GM12878 (cell line): ENCODE measurements around the gene PRDX1. TPM values are rescaled to one million over a fixed set of nuclear protein-coding genes. Genes with fewer than 3 reads are reported as not detected.

Experiments
- ASH2L ChIP-seq: fragments of 300-600, 200-600 bp; sonication (generic); IDR thresholded peaks from 2 replicates; pipeline ENCODE4 v1.6.1; 2017; ENCODE audit warnings: low read depth, mild to moderate bottlenecking, borderline replicate concordance
- BRCA1 ChIP-seq: IDR thresholded peaks from 2 replicates; pipeline ENCODE4 v1.6.1; 2011; ENCODE audit warnings: low read depth, low read length, improper control_type of control experiment
- ESRRA ChIP-seq: IDR thresholded peaks from 2 replicates; pipeline ENCODE4 v1.6.1; 2012; ENCODE audit warnings: mild to moderate bottlenecking, low read length, improper control_type of control experiment
- FOXM1 ChIP-seq: IDR thresholded peaks from 2 replicates; pipeline ENCODE4 v1.6.1; 2012; ENCODE audit warnings: low read depth, mild to moderate bottlenecking, inconsistent platforms, low read length, moderate library complexity
- GABPA ChIP-seq: IDR thresholded peaks from 2 replicates; pipeline ENCODE4 v1.6.1; 2014; ENCODE audit warnings: antibody characterized with exemption, low read depth, mild to moderate bottlenecking, inconsistent platforms
- HDAC6 ChIP-seq: fragments of 200-600 bp; sonication (generic); IDR thresholded peaks from one replicate; pipeline ENCODE4 v1.8.0; 2017; ENCODE audit warnings: antibody characterized with exemption; ENCODE audit not compliant: unreplicated experiment
- HDGF ChIP-seq: fragments of 450-650 bp; IDR thresholded peaks from 2 replicates; pipeline ENCODE4 v1.6.1; 2016; ENCODE audit warnings: antibody characterized with exemption
- KDM1A ChIP-seq: fragments of 200-600 bp; sonication (generic); IDR thresholded peaks from 2 replicates; pipeline ENCODE4 v1.6.1; 2016; ENCODE audit warnings: borderline replicate concordance
- KLF5 ChIP-seq: fragments of 450-650 bp; IDR thresholded peaks from 2 replicates; pipeline ENCODE4 v1.6.1; 2014; ENCODE audit warnings: mild to moderate bottlenecking; ENCODE audit not compliant: partially characterized antibody
- MTA3 ChIP-seq: IDR thresholded peaks from 2 replicates; pipeline ENCODE4 v1.6.1; 2012; ENCODE audit warnings: low read length, inconsistent platforms, borderline replicate concordance
- MYC ChIP-seq: IDR thresholded peaks from 2 replicates; pipeline ENCODE4 v1.6.1; 2011; ENCODE audit warnings: mild to moderate bottlenecking, low read length, moderate library complexity, inconsistent platforms; ENCODE audit not compliant: insufficient read depth, insufficient replicate concordance, insufficient read length, severe bottlenecking
- NR2C1 ChIP-seq: fragments of 450-650 bp; IDR thresholded peaks from 2 replicates; pipeline ENCODE4 v1.6.1; 2017; ENCODE audit warnings: antibody characterized with exemption, mild to moderate bottlenecking, moderate library complexity
- RAD21 ChIP-seq: IDR thresholded peaks from 2 replicates; pipeline ENCODE4 v1.6.1; 2011; ENCODE audit warnings: mild to moderate bottlenecking, low read depth, low read length, moderate library complexity; ENCODE audit not compliant: insufficient read depth
- RB1 ChIP-seq: fragments of 450-650 bp; formaldehyde crosslinking; IDR thresholded peaks from 2 replicates; pipeline ENCODE4 v1.6.1; 2017; ENCODE audit warnings: mild to moderate bottlenecking, borderline replicate concordance
- RBBP5 ChIP-seq: fragments of 200-600 bp; sonication (generic); conservative IDR thresholded peaks from 2 replicates; pipeline ENCODE4 v1.6.1; 2016
- SIX5 ChIP-seq: IDR thresholded peaks from 2 replicates; pipeline ENCODE4 v1.6.1; 2011; ENCODE audit warnings: mild to moderate bottlenecking, low read depth, low read length, moderate library complexity; ENCODE audit not compliant: severe bottlenecking
- SREBF2 ChIP-seq: IDR thresholded peaks from 2 replicates; pipeline ENCODE4 v1.6.1; 2012; ENCODE audit warnings: mild to moderate bottlenecking, low read length
- ZNF217 ChIP-seq: fragments of 450-650 bp; IDR thresholded peaks from 2 replicates; pipeline ENCODE4 v1.6.1; 2017; ENCODE audit warnings: antibody characterized with exemption, mild to moderate bottlenecking
- ZNF274 ChIP-seq: IDR thresholded peaks from one replicate; pipeline ENCODE4 v1.8.0; 2011; ENCODE audit not compliant: insufficient read length, insufficient read depth
- ZNF622 ChIP-seq: fragments of 450-650 bp; IDR thresholded peaks from 2 replicates; pipeline ENCODE4 v1.6.1; 2017; ENCODE audit warnings: mild to moderate bottlenecking, inconsistent platforms
- ZSCAN29 ChIP-seq: fragments of 450-650 bp; IDR thresholded peaks from 2 replicates; pipeline ENCODE4 v1.6.1; 2017; ENCODE audit warnings: mild to moderate bottlenecking, moderate library complexity
- polyA plus RNA-seq, 11 experiments: library from polyadenylated mRNA; depleted of rRNA in 4 of 11; unstranded in 6 of 11; stranded (reverse) in 5 of 11; fragments of >200 nt; fragmentation: Nextera tagmentation in 4 of 11; fragmentation: Illumina TruSeq in 1 of 11; extraction: Ambion mirVana in 4 of 11; extraction: Trizol in 1 of 11; gene quantifications; 1 replicate in 1 of 11; 2 replicates in 10 of 11; pipeline versions ENCODE4 v1.2.1 to v1.2.3, GENCODE V29; 2011 to 2016; ENCODE audit warnings: inconsistent platforms in 2 of 11, missing spikeins in 2 of 11, low read depth in 1 of 11
- total RNA-seq, 4 experiments: library from RNA; depleted of rRNA in 3 of 4; stranded (reverse); fragments of >200 nt in 3 of 4; fragmentation: Illumina TruSeq in 1 of 4; extraction: Trizol in 1 of 4; gene quantifications; 2 replicates each; pipeline versions ENCODE4 v1.2.1 to v1.2.3, GENCODE V29; 2013 to 2021
- TF ChIP-seq, protein P1 (sequence below): fragments of 450-650 bp; formaldehyde crosslinking; IDR thresholded peaks from 2 replicates; pipeline ENCODE4 v1.4.0; 2020; ENCODE audit warnings: mild to moderate bottlenecking, moderate library complexity
- TF ChIP-seq, protein P2 (sequence below), 3 experiments: IDR thresholded peaks in 2 of 3; conservative IDR thresholded peaks in 1 of 3; 2 replicates each; pipeline ENCODE4 v1.5.1; 2011; ENCODE audit warnings: low read depth in 3 of 3, low read length in 3 of 3, mild to moderate bottlenecking in 3 of 3, control low read depth in 2 of 3, moderate library complexity in 2 of 3, inconsistent platforms in 1 of 3, mixed read lengths in 1 of 3; ENCODE audit not compliant: control insufficient read depth in 2 of 3, insufficient read depth in 1 of 3; ENCODE audit errors: extremely low read depth in 1 of 3
- TF ChIP-seq, protein P3 (sequence below): fragments of 450-650 bp; conservative IDR thresholded peaks from 2 replicates; pipeline ENCODE4 v1.6.1; 2017; ENCODE audit warnings: mild to moderate bottlenecking, moderate library complexity

Gene PRDX1
- total and polyA plus RNA-seq, 10 of the 15 experiments (the other 5 are each of a cell fraction or from before 2014, with no cell fraction given) = 659 to 1,775 (median 811) TPM

DNA sequence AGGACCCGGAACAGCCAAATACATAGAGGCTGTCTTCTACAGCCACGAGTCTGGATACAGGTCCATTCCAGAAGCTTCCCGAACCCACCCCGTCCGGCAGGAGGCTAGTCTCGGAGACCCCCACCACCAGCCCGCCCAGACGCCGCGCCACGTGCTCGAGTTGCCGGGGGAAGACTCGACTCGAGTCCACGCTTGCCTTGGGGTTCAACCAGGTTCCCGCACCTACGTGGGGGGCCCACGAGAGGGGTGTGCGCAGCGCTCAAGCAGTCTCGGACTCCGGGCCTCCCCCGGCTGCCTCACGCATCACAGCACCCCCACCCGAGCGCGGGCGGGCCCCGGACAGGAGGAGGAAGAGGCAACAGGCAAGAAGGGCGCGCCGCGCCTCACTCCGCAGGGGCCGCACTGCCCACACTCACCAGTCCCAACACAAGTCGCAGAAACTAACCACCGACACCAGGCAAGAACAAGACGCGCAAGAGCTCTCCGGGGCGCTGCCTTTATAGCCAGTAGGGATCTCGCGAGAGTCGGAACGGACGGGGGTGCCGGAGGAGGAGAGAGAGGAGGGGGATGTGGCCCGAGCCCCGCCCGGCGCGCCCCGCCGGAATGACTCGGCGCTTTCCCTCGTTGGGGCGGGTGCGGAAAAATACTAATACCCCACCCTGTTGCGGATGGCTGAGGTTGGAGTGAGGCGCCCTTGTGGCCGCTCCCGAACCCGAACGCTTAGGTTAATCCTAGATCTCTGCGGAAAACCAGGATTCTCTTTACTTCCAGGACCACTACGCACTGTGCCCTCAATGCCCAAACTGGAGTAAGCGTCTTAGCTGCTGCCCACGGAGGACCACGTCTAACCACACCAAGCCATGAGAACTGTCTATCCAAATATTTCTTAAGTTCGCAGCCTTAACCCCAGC, at the start of gene PRDX1 (continued):
- peak; percentile 98 for TF ChIP-seq BRCA1
- no peak for TF ChIP-seq NR2C1
- TF ChIP-seq ZSCAN29 = no peak
- TF ChIP-seq ZNF217 = no peak
- TF ChIP-seq ZNF622 = no peak
- no peak for TF ChIP-seq FOXM1
- no peak for TF ChIP-seq MYC
- TF ChIP-seq, protein P1, sequence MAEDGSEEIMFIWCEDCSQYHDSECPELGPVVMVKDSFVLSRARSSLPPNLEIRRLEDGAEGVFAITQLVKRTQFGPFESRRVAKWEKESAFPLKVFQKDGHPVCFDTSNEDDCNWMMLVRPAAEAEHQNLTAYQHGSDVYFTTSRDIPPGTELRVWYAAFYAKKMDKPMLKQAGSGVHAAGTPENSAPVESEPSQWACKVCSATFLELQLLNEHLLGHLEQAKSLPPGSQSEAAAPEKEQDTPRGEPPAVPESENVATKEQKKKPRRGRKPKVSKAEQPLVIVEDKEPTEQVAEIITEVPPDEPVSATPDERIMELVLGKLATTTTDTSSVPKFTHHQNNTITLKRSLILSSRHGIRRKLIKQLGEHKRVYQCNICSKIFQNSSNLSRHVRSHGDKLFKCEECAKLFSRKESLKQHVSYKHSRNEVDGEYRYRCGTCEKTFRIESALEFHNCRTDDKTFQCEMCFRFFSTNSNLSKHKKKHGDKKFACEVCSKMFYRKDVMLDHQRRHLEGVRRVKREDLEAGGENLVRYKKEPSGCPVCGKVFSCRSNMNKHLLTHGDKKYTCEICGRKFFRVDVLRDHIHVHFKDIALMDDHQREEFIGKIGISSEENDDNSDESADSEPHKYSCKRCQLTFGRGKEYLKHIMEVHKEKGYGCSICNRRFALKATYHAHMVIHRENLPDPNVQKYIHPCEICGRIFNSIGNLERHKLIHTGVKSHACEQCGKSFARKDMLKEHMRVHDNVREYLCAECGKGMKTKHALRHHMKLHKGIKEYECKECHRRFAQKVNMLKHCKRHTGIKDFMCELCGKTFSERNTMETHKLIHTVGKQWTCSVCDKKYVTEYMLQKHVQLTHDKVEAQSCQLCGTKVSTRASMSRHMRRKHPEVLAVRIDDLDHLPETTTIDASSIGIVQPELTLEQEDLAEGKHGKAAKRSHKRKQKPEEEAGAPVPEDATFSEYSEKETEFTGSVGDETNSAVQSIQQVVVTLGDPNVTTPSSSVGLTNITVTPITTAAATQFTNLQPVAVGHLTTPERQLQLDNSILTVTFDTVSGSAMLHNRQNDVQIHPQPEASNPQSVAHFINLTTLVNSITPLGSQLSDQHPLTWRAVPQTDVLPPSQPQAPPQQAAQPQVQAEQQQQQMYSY (CRISPR knock-in tag) = no peak
- no peak for TF ChIP-seq ESRRA
- TF ChIP-seq, protein P2, sequence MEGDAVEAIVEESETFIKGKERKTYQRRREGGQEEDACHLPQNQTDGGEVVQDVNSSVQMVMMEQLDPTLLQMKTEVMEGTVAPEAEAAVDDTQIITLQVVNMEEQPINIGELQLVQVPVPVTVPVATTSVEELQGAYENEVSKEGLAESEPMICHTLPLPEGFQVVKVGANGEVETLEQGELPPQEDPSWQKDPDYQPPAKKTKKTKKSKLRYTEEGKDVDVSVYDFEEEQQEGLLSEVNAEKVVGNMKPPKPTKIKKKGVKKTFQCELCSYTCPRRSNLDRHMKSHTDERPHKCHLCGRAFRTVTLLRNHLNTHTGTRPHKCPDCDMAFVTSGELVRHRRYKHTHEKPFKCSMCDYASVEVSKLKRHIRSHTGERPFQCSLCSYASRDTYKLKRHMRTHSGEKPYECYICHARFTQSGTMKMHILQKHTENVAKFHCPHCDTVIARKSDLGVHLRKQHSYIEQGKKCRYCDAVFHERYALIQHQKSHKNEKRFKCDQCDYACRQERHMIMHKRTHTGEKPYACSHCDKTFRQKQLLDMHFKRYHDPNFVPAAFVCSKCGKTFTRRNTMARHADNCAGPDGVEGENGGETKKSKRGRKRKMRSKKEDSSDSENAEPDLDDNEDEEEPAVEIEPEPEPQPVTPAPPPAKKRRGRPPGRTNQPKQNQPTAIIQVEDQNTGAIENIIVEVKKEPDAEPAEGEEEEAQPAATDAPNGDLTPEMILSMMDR (IDR thresholded peaks at IDR 0.05 in 2 of 3, conservative IDR thresholded peaks at IDR 0.05 in 1 of 3; ENCODE audit: control insufficient read depth in 2 of 3, extremely low read depth in 1 of 3, insufficient read depth in 1 of 3, low read depth in 3 of 3, low read length in 3 of 3) = no peak
- 0 out of 2 replicates have a peak, but pooled peaks have one; percentile 13 for TF ChIP-seq RAD21
- TF ChIP-seq SIX5 = no peak
- TF ChIP-seq KLF5 = peak; percentile 85
- no peak for TF ChIP-seq SREBF2
- TF ChIP-seq, protein P3, sequence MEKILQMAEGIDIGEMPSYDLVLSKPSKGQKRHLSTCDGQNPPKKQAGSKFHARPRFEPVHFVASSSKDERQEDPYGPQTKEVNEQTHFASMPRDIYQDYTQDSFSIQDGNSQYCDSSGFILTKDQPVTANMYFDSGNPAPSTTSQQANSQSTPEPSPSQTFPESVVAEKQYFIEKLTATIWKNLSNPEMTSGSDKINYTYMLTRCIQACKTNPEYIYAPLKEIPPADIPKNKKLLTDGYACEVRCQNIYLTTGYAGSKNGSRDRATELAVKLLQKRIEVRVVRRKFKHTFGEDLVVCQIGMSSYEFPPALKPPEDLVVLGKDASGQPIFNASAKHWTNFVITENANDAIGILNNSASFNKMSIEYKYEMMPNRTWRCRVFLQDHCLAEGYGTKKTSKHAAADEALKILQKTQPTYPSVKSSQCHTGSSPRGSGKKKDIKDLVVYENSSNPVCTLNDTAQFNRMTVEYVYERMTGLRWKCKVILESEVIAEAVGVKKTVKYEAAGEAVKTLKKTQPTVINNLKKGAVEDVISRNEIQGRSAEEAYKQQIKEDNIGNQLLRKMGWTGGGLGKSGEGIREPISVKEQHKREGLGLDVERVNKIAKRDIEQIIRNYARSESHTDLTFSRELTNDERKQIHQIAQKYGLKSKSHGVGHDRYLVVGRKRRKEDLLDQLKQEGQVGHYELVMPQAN = peak; percentile 89
- TF ChIP-seq RB1 = peak; percentile 88; the same call in 1 of the 2 replicates
- TF ChIP-seq MTA3 = no peak
- TF ChIP-seq HDAC6 = peak; percentile 93
- 0 out of 2 replicates have a peak, but pooled peaks have one; percentile 55 for TF ChIP-seq HDGF
- no peak for TF ChIP-seq ASH2L
- no peak for TF ChIP-seq GABPA
- no peak for TF ChIP-seq KDM1A
- TF ChIP-seq RBBP5 = no peak
- TF ChIP-seq ZNF274 = no peak
